CD4-positive, alpha-beta T cell treated with Interleukin-17A for 1 hour (primary cell): ENCODE data around the gene ATRN.
A peak's percentile ranks its signal among the peaks of the same experiment; 100 is the strongest.
"Not testable (repeated sequence)": the region's sequence is repeated elsewhere in the genome, so short reads cannot be mapped to it uniquely, and the experiment has no call there.

Experiments used
- DNase-seq: peaks from one replicate; pipeline ENCODE4 v3.0.0-alpha.2; 2020

Gene ATRN

DNA sequence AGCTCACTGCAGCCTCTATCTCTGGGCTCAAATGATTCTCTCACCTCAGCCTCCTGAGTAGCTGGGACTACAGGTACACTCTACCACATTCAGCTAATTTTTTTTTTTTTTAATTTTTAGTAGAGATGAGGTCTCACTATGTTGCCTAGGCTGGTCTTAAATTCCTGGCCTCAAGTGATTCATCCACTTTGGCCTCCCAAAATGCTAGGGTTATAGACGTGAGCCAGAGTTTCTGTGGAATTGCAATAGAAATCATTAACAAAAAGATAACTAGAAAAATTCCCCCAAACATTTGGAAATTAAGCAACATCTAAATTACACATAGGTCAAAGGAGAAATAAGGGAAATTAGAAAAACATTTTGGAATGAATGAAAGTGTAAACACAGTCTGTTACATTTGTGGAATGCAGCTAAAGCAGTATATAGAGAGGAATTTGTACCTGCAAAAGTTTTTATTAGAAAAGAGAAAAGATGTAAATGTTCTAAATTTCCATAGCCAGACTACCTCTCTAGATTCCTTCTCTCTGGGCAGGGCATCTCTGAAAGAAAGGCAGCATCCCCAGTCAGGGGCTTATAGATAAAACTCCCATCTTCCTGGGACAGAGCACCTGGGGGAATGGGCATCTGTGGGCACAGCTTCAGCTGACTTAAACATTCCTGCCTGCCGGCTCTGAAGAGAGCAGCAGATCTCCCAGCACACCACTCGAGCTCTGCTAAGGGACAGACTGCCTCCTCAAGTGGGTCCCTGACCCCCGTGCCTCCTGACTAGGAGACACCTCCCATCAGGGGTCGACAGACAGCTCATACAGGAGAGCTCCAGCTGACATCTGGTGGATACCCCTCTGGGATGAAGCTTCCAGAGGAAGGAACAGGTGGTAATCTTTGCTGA lies 51.3 kb downstream of the ATRN start:
- DNase-seq, result no peak

DNA sequence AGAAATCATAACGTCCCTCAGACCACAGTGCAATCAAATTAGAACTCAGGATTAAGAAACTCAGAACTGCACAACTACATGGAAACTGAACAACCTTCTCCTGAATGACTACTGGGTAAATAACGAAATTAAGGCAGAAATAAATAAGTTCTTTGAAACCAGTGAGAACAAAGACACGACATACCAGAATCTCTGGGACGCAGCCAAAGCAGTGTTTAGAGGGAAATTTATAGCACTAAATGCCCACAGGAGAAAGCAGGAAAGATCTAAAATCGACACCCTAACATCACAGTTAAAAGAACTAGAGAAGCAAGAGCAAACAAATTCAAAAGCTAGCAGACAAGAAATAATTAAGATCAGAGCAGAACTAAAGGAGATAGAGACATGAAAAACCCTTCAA lies 53.9 kb downstream of the ATRN start:
- DNase-seq, result not testable (repeated sequence)

DNA sequence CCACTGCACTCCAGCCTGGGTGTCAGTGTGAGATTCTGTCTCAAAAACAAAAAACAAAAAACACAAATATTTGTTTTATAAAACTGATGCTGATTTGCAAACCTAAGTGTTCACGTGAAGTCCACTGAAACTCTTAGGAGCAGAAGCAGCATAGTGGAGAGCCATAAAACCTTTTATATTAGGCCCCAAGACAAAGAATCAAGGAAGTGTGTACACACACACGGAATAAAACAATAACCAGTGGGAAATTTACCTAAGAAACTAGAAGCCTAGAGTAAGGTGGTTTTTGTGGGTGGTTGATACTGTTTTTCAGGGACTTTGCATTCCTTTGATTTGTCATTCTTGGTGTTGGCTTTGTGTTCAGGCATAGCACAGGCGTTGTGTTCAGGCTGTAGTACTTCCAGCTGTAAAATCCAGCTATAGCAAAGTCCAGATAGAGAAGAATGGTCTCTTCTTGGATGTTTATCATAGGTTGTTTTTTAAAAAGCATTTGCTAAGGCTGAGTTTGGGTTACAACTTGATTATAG lies 61.3 kb downstream of the ATRN start:
- no peak for DNase-seq

DNA sequence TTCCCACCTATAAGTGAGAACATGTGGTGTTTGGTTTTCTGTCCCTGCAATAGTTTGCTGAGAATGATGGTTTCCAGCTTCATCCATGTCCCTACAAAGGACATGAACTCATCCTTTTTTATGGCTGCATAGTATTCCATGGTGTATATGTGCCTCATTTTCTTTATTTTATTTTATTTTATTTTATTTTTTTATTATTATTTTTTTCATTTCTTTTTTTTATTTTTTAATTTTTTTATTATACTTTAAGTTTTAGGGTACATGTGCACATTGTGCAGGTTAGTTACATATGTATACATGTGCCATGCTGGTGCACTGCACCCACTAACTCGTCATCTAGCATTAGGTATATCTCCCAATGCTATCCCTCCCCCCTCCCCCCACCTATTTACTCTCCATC lies 66.9 kb downstream of the ATRN start:
- DNase-seq, result not testable (repeated sequence)

DNA sequence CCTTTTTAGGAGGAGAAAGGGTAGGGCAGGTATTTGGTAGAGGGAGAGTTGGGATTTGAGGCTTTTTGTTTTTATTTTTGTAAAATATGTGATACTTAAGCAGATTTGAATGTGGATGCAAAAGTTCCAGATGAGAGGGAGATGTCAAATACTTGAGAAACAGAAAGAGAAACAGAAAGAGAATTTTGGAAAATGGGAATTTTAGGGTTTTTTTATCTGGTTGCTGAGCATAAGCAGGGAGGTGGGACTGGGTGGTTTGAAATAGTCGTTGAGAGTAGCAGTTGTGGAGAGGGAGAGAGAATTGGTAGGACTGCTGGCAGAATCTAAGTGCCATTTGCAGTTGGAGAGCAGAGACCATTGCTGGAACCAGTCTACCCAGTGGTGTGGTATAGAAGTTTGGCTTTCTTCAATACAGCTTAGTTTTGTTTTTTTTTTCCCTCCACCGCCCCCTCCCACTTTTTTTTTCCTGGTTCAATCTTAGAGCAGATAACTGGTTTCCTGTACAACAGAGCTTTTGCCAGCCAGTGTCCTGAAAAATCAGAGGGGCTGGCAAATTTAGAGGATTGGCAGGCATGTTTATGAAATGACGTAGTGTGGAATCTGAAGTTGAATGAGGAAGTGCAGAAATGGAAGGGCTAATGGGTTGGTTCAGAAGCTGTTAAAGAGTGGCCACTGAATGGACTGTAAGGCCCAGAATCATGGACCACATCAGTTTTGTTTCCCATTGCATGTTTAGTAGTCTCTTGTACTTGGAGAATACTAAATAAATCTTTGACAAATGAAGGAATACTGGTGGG lies 68.7 kb downstream of the ATRN start:
- no peak for DNase-seq

DNA sequence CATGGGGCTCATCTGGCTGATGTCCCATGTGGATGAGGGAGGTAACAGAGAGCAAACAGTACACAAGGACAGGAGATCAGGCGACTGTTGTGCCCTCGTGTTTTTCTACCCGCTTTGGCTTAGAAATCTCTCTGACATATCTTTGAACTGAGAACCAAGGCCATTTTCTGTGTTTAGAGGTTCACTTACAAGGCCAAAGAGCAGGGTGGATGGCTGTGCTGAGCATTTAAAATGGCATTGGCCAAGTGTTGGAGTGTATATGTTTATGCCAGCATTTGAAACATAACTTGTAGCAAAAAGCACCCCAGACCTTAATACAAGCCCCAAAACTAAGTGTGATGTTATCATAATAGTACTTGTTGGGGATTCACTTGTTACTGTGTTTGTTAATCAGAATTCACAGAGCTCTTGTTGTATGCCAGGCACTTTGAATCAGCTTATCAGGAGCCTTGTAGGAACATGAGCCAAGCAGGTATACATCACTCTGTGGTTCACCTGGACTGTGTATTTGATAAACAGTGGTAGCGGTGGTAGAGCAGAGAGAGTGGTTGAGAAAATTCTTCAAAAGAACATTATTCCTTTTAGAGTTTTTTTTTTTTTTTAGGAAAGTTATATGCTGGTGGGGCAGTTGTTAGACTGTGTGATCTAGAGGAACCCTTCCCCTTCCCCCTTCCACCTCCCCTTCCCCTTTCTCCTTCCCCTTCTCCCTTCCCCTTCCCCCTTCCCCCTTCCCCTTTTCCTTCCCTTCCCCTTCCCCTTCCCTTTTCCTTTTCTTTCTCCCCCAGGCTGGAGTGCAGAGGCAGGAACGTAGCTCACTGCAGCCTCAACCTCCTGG lies 71.3 kb downstream of the ATRN start:
- no peak for DNase-seq

DNA sequence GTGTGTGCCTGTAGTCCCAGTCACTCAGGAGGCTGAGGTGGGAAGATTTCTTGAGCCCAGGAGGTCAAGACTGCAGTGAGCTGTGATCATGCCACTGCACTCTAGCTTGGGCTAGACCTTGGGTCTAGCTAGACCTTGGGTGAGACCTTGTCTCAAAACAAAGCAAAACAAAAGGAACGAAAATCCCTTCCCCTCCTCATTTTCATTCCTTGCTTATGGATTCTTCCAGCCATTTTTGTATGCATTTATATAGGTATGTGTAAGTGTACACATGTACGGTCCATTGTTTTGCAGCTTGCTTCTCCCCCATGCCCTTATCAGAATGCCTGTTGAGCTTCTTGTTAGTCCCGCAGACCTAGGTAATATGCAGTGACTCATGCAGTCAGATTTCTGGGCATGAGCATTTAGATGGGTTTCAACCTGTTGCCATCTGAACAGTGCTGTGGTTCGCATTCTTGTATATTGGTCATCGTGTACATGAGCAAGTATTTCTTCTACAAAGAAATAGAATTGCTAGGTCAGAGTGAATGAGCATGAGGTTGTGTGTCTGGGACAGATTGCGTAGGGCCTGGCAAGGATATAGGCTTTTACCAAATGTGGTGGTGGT lies 73.2 kb downstream of the ATRN start:
- no peak for DNase-seq

DNA sequence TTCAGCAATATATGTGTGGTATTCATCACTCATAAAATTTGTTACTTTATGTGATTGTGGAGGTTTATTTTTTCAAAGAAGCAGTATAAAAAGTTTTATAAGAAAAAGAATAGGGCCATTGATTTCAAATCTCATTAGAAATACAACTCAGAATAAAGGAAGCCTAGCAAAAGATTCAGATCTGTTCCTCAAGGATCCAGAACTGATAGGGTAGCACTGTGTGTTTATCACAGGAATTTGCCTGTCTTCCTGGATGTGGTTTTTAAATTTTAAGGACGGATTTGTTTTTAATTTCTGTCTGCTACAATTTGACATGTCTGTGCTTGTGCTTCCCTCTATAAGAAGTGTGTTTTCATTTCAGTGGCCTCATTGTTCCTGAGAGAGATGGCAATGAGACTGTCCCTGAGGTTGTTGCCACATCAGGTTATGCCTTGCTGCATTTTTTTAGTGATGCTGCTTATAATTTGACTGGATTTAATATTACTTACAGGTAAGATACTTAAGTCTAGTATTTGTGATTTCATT lies 74.6 kb downstream of the ATRN start:
- no peak for DNase-seq

DNA sequence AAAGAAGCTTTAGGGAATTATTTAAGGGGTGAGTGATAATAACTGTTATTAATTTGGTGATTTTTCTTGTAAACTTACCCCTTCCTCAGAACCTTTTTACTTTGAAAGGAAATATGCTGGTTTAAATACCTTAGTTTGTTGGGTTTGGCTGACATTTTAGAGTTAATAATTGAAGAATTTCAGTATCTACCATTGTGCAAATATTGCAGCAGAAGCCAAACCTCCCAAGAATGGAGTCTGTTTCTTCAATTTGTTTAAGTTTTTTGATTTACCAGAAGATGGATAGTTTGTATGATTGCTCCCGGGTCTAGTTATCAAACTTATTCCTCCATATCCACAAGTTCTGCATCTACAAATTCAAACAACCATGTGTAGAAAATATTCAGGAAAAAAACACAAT lies 77.1 kb downstream of the ATRN start:
- no peak for DNase-seq

DNA sequence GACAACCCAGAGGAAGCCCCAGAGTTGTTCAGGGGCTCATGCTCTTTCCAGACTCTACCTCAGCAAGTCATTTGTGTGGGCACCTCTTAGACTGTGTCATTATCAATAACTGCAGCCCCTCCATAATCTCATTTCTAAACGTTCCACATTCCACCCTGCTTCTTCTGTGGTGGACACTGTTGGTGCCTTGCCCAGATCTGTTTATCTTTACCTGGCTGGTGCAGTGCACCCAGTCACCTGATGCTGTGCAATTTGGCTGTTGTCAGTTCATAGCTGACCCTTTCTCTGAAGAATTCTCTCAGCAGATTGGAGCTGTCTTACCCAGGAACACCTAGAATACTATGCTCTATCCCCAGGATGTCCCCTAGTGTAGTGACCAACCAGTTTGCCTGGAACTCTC lies 80.0 kb downstream of the ATRN start:
- DNase-seq, result no peak

DNA sequence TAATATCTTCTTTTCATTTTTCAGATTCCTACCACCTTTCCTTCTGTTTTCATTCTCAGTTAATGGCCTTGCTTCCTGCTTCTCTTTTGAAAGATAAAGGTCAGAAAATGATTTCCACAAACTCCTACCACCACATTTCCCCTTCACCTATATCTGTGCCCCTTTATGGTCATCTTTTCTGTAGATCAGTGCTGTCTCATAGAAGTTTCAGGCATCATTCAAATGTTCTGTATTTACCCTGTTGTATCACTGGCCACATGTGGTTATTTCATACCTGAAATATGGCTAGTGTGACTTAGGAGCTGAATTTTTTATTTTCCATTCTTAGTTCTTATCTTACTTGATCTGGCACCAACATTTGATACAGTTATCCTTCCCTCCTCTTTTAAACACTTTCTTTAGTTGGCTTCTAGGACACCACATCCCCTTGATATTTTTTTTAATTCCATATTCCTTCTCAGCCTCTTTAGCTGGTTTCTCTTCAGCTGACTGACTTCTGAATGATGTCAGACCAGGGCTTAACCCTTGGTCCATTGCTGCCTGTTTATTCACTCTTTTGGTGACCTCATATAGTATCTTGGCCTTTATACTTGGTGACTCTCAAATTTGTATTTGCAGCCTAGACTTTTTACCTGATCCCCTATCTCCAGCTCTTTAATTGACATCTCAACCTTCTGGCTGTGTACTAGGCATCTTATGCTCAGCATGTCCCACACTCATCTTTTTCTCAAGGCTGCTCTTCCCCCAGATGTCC lies 81.0 kb downstream of the ATRN start:
- no peak for DNase-seq

DNA sequence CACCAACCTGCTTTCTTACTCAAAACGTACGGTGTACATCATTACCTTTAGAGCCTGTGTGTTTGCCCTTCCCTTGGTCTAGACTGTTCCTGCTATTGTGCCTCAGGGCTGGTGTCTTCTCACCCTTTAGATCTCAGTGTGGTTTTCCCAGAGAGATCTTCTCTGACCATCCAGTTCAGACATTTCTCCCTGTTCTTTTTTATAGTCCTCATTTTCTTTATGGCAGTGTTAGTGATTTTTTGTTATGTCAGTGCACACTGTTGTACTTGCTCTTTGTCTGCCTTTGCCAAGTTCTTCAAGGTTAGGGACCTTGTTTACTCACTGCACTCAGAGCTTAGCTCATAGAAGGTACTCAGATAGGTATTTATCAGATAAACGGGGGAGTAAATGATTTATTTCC lies 82.8 kb downstream of the ATRN start:
- DNase-seq, result no peak

DNA sequence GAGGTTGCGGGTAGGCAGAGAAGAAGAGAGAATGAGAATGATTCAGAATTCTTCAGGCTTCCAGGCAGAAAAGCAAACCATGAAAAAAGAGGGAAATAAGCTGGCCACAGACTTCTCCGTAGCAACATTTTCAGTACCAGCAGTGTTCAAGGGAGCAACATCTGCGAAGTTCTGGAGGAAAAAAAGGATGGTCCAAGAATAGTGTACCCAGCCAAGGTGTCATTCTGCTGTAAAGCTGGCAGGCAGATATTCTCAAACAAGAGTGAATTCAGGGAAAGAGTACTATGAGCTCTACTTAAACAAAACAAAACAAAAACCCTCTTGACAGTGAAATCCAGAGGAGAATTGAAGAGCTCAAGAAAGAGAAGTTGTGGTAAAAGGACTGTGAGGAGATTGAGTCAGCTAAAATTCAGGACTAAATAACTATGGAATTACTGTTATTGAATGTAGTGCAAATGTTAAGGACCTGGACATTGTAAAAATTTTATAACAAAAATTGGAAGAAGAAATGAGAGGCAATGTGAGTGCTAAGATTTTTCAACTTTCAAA lies 86.5 kb downstream of the ATRN start:
- no peak for DNase-seq

DNA sequence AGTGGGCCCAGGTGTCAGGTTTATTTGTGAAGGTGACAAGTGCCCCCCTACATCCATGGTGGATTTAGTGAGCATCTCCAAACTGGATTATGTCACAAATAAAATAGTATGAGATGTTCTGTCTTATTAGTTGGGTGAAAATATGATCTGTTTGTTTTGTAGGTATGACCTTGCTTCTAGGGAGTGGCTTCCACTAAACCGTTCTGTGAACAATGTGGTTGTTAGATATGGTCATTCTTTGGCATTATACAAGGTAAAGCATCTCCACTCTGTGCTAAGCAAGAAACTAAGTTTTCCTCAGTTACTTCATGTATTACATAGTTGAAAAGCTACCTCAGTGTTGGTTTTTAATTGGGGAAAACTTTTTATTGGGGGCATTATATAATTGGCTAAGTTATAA lies 88.4 kb downstream of the ATRN start:
- DNase-seq, result no peak

DNA sequence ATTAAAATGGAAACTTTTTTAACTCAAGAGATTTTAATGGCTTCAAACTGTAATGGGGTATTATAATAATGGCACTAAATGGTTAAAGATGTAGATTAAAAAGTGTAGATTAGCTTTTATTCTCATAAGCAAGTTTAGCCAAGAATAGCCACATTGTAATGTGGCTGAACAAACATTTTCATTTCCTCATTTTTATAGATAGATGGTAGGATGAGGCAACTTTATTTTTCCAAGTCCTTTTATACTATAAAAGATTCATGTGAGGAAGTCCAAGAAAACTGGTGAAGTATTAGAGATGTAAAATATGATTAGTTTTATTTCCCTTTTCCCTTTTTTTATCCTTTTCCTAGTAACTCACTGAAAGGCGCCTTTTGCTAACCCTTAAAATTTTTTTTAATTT lies 88.8 kb downstream of the ATRN start:
- no peak for DNase-seq

DNA sequence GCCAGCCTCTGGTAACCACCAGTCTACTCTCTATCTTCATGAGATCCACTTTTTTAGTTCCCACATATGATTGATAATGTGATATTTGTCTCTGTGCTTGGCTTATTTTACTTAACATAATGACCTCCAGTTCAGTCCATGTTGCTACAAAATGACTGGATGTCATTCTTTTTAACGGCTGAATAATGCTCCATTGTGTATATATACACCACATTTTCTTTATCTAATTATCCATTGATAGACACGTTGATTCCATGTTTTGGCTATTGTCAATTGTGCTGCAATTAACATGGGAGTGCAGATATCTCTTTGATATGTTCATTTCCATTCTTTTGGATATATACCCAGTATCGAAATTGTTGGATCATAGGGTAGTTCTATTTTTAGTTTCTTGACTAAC lies 89.3 kb downstream of the ATRN start:
- DNase-seq, result no peak

DNA sequence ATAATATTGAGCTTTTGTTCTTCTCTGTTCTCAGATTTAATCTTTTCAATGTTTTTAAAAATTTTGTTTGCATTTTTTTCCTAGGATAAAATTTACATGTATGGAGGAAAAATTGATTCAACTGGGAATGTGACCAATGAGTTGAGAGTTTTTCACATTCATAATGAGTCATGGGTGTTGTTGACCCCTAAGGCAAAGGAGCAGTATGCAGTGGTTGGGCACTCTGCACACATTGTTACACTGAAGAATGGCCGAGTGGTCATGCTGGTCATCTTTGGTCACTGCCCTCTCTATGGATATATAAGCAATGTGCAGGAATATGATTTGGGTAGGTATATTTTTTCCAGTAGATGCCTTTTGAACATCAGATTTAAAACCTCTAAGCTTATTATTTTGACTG lies 89.8 kb downstream of the ATRN start:
- DNase-seq, result no peak

DNA sequence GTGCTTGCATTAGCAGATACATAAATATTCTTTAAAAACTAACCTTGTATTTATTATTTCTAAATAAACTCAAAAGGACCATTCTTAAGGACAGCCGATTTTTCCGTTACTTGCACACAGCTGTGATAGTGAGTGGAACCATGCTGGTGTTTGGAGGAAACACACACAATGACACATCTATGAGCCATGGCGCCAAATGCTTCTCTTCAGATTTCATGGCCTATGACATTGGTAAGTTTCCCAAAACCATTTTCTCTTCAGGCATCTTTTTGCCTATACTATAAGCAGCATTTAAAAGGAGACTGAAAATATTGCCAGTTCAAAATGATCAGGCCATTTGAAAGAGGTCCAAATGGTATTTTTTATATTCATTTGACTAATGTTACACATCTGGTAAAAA lies 92.3 kb downstream of the ATRN start:
- DNase-seq, result no peak

DNA sequence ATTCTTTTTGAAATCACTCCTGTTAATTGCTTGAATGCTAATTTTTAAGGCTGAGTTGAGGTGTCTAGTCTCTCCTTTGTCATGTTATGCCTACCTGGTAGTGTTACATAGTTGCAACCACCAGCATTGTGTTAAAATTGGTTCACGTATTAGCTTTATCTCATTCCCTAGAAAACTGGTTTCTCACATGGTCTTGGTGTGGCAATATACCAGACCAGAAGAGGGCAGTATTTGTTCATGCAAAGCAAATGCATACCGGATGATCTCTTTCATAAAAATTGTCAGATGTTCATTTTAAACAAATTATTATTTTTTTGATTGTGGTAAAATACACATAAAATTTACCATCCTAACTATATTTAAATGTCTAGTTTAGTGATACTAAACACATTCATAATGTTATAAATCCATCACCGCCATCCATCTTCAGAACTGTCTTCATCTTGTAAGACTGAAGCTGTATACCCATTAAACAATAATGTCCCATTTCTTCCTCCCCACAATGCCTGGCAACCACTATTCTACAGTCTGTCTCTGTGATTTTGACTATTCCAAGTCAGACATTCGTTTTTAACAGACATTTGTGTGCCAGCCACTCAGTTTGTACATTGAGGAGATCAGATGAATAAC lies 92.8 kb downstream of the ATRN start:
- peak; percentile 54 for DNase-seq

DNA sequence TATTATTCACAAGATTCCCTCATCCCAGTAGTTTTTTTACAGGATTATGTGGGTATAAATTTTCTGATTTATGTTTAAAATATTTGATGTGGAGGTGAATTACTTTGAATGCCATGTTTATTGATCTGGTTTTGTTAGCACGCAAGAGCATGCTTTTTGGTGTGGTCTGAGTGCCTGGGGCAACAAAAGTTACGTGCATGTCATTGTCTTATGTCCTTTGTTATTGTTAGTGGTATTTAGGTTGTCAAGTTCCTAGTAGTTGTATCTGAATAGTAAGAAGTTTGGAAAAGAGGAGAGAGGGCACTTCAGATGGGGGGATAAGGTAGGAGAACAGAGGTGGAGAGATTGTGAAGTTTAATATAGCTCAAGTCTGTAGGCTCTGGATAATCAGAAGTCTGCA lies 95.0 kb downstream of the ATRN start:
- DNase-seq, result no peak

DNA sequence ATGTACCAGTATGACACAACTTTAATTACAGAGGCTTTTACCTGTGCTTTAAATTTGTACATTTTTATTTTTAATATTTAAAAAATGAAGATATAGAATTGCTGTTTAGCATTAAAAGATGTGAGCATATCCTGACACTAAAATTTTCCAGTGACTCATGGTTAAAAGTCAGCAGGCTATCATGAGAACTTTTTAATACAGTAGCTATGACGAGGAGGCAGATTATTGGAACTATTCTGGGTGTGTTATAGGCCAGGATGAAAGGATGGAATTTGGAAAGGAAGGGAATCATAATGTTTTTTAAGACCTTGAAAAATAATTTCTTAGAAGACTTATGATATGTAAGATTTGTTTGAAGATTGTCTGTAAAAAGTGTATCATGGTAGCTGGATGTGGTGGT lies 101.3 kb downstream of the ATRN start:
- DNase-seq, result no peak
